HG02642 (cell line): ENCODE results near the gene PJVK.
"Not testable (repeated sequence)": the region's sequence is repeated elsewhere in the genome, so short reads cannot be mapped to it uniquely, and the experiment has no call there.

Source experiments
- ATAC-seq: cut with Tn5 transposase; IDR thresholded peaks from one replicate; pipeline ENCODE4 v1.9.1; 2021; ENCODE audit warnings: mild to moderate bottlenecking; ENCODE audit not compliant: unreplicated experiment, poor library complexity

The PJVK gene

GRCh38 chr2:178450774-178451525 lies at the start of gene PJVK, which contains the start of gene PRKRA:
PJVK (plus strand) TSS chr2:178451378; CDS start chr2:178453410, 2,032 bp downstream.
PRKRA (minus strand) TSS chr2:178451175; CDS start chr2:178451030, 145 bp downstream.
- ATAC-seq = peak; percentile 87

- no peak for ATAC-seq
Measured at GRCh38 chr2:178401994-178402437, 49.2 kb upstream of the PJVK start.

GRCh38 chr2:178403671-178404306 lies 47.4 kb upstream of the PJVK start:
- peak; percentile 41 for ATAC-seq

GRCh38 chr2:178404368-178404767 lies 46.8 kb upstream of the PJVK start:
- ATAC-seq = peak; percentile 100

GRCh38 chr2:178409261-178409660 lies 41.9 kb upstream of the PJVK start:
- ATAC-seq = no peak

- no peak for ATAC-seq
Measured at GRCh38 chr2:178412047-178412446, 39.1 kb upstream of the PJVK start.

- ATAC-seq = not testable (repeated sequence)
Measured at GRCh38 chr2:178412453-178412852, 38.7 kb upstream of the PJVK start.

- peak; percentile 84 for ATAC-seq
Measured at GRCh38 chr2:178413472-178414265, 37.5 kb upstream of the PJVK start.

- ATAC-seq = peak; percentile 80
Measured at GRCh38 chr2:178414266-178415247, 36.6 kb upstream of the PJVK start.

GRCh38 chr2:178415979-178416378 lies 35.2 kb upstream of the PJVK start:
- no peak for ATAC-seq

GRCh38 chr2:178417916-178418315 lies 33.3 kb upstream of the PJVK start:
- no peak for ATAC-seq

GRCh38 chr2:178418426-178418825 lies 32.8 kb upstream of the PJVK start:
- ATAC-seq = no peak

GRCh38 chr2:178419123-178419522 lies 32.1 kb upstream of the PJVK start:
- no peak for ATAC-seq

GRCh38 chr2:178420463-178420999 lies 30.6 kb upstream of the PJVK start:
- no peak for ATAC-seq

- no peak for ATAC-seq
Measured at GRCh38 chr2:178422097-178422496, 29.1 kb upstream of the PJVK start.

- ATAC-seq = not testable (repeated sequence)
Measured at GRCh38 chr2:178423746-178424145, 27.4 kb upstream of the PJVK start.

GRCh38 chr2:178425255-178425827 lies 25.8 kb upstream of the PJVK start:
- no peak for ATAC-seq

- no peak for ATAC-seq
Measured at GRCh38 chr2:178426388-178426787, 24.8 kb upstream of the PJVK start.

GRCh38 chr2:178427458-178427857 lies 23.7 kb upstream of the PJVK start:
- ATAC-seq = no peak
